DMS79 treated with DMSO at 0.1 percent for 48 hours (cell line): ENCODE results near the gene RPAP2.
"Not testable (repeated sequence)": the region's sequence is repeated elsewhere in the genome, so short reads cannot be mapped to it uniquely, and the experiment has no call there.

ENCODE experiments used
- DNase-seq: peaks from one replicate; lab custom pipeline; 2025; lab: John Stamatoyannopoulos, UW

Gene RPAP2

GRCh38 chr1:92323473-92324453 is 24.9 kb downstream of the RPAP2 start:
- no peak for DNase-seq

GRCh38 chr1:92324784-92325183 is 25.9 kb downstream of the RPAP2 start:
- no peak for DNase-seq

GRCh38 chr1:92326681-92327080 is 27.8 kb downstream of the RPAP2 start:
- DNase-seq = no peak

GRCh38 chr1:92327794-92328193 is 28.9 kb downstream of the RPAP2 start:
- no peak for DNase-seq

- DNase-seq = no peak
Measured at GRCh38 chr1:92329347-92330129, 30.7 kb downstream of the RPAP2 start.

GRCh38 chr1:92333668-92334067 is 34.8 kb downstream of the RPAP2 start:
- no peak for DNase-seq

- DNase-seq = no peak
Measured at GRCh38 chr1:92340154-92340553, 41.3 kb downstream of the RPAP2 start.

- no peak for DNase-seq
Measured at GRCh38 chr1:92342401-92342800, 43.5 kb downstream of the RPAP2 start.

- DNase-seq = no peak
Measured at GRCh38 chr1:92343061-92343460, 44.2 kb downstream of the RPAP2 start.

- DNase-seq = no peak
Measured at GRCh38 chr1:92346866-92347640, 48.2 kb downstream of the RPAP2 start.

GRCh38 chr1:92352856-92353255 is 54.0 kb downstream of the RPAP2 start:
- no peak for DNase-seq

- no peak for DNase-seq
Measured at GRCh38 chr1:92354259-92354658, 55.4 kb downstream of the RPAP2 start.

GRCh38 chr1:92356956-92357355 is 58.1 kb downstream of the RPAP2 start:
- no peak for DNase-seq

GRCh38 chr1:92359382-92359781 is 60.5 kb downstream of the RPAP2 start:
- not testable (repeated sequence) for DNase-seq

- no peak for DNase-seq
Measured at GRCh38 chr1:92359986-92360385, 61.1 kb downstream of the RPAP2 start.

GRCh38 chr1:92362970-92363369 is 64.1 kb downstream of the RPAP2 start:
- DNase-seq = no peak

GRCh38 chr1:92363401-92363800 is 64.5 kb downstream of the RPAP2 start:
- DNase-seq = no peak

- no peak for DNase-seq
Measured at GRCh38 chr1:92365378-92366039, 66.7 kb downstream of the RPAP2 start.

- no peak for DNase-seq
Measured at GRCh38 chr1:92366040-92366395, 67.2 kb downstream of the RPAP2 start.

GRCh38 chr1:92367496-92367895 is 68.6 kb downstream of the RPAP2 start:
- DNase-seq = no peak

GRCh38 chr1:92372164-92372563 is 73.3 kb downstream of the RPAP2 start:
- no peak for DNase-seq

- DNase-seq = no peak
Measured at GRCh38 chr1:92374223-92374622, 75.4 kb downstream of the RPAP2 start.
